Measurements from ENCODE around the gene PLCB1. TPM values are rescaled to one million over a fixed set of nuclear protein-coding genes. Genes with fewer than 3 reads are reported as not detected.
"Not testable (repeated sequence)": the region's sequence is repeated elsewhere in the genome, so short reads cannot be mapped to it uniquely, and the experiment has no call there.

PLCB1 gene
- total RNA-seq, 1 donor from 2014 or later, result 10.7 TPM

GRCh38 chr20:8844179-8844578 is 712.1 kb downstream of the PLCB1 start:
- no peaks in the 10 kb centered on the region for H3K79me2 ChIP-seq (ENCODE audit: insufficient read depth, low read length)
- H3K27ac ChIP-seq (ENCODE audit: low read depth, low read length), result no peak overlapping the region
- no peak for FAIRE-seq
- H3K36me3 ChIP-seq (ENCODE audit: insufficient read depth, low read length), result no peaks in the 10 kb centered on the region
- H3K9ac ChIP-seq (ENCODE audit: low read length), result no peak overlapping the region
- Mint-ChIP-seq H3K36me3 (ENCODE audit: low read depth, unreplicated experiment) (no peaks in the 10 kb centered on the region), H3K9me3 (ENCODE audit: unreplicated experiment) (peaks cover 1% of the 10 kb centered on the region), H3K4me1 (ENCODE audit: low read depth, unreplicated experiment) (no peaks in the 10 kb centered on the region), H3K27me3 (ENCODE audit: low read depth, unreplicated experiment) (peaks cover 5% of the 10 kb centered on the region), H3K27ac (ENCODE audit: unreplicated experiment) (no peak overlapping the region), H3K4me3 (ENCODE audit: unreplicated experiment) (no peak overlapping the region)
- H3K9me3 ChIP-seq (ENCODE audit: insufficient read depth, low read depth, low read length), result no peaks in the 10 kb centered on the region
- no peak overlapping the region for H3K4me2 ChIP-seq (ENCODE audit: low read length)
- H3K4me1 ChIP-seq (ENCODE audit: insufficient read depth, low read length), result no peaks in the 10 kb centered on the region
- H4K20me1 ChIP-seq (ENCODE audit: insufficient read depth, low read length), result no peaks in the 10 kb centered on the region
- H3K4me3 ChIP-seq (ENCODE audit: insufficient read depth, low read depth, low read length), result no peak overlapping the region
- DNase-seq (ENCODE audit: low read depth), result no peak
- H3K27me3 ChIP-seq (ENCODE audit: insufficient read depth, low read length), result no peaks in the 10 kb centered on the region
- TF ChIP-seq EZH2 (IDR thresholded peaks at IDR 0.05; ENCODE audit: insufficient read depth, low read length) (no peak), CTCF (IDR thresholded peaks at IDR 0.05; ENCODE audit: insufficient read depth, low read depth, low read length) (no peak)
- H2AFZ ChIP-seq (ENCODE audit: low read depth, low read length), result no peak overlapping the region

GRCh38 chr20:8849990-8850389 is 717.9 kb downstream of the PLCB1 start:
- Histone ChIP-seq H3K9me3 (ENCODE audit: insufficient read depth, low read depth, low read length) (no peaks in the 10 kb centered on the region), H3K4me3 (ENCODE audit: insufficient read depth, low read depth, low read length) (no peak overlapping the region), H3K9ac (ENCODE audit: low read length) (no peak overlapping the region), H4K20me1 (ENCODE audit: insufficient read depth, low read length) (no peaks in the 10 kb centered on the region), H3K27me3 (ENCODE audit: insufficient read depth, low read length) (no peaks in the 10 kb centered on the region), H3K27ac (ENCODE audit: low read depth, low read length) (no peak overlapping the region), H3K36me3 (ENCODE audit: insufficient read depth, low read length) (no peaks in the 10 kb centered on the region), H2AFZ (ENCODE audit: low read depth, low read length) (no peak overlapping the region), H3K79me2 (ENCODE audit: insufficient read depth, low read length) (no peaks in the 10 kb centered on the region), H3K4me2 (ENCODE audit: low read length) (no peak overlapping the region), H3K4me1 (ENCODE audit: insufficient read depth, low read length) (peaks cover 8% of the 10 kb centered on the region)
- peaks cover 1% of the 10 kb centered on the region for H3K9me3 Mint-ChIP-seq (ENCODE audit: unreplicated experiment)
- peaks cover 5% of the 10 kb centered on the region for H3K27me3 Mint-ChIP-seq (ENCODE audit: low read depth, unreplicated experiment)
- no peak for DNase-seq (ENCODE audit: low read depth)
- no peaks in the 10 kb centered on the region for H3K36me3 Mint-ChIP-seq (ENCODE audit: low read depth, unreplicated experiment)
- no peak overlapping the region for H3K27ac Mint-ChIP-seq (ENCODE audit: unreplicated experiment)
- H3K4me3 Mint-ChIP-seq (ENCODE audit: unreplicated experiment), result no peak overlapping the region
- no peak for TF ChIP-seq CTCF (IDR thresholded peaks at IDR 0.05; ENCODE audit: insufficient read depth, low read depth, low read length)
- no peak for FAIRE-seq
- H3K4me1 Mint-ChIP-seq (ENCODE audit: low read depth, unreplicated experiment), result peaks cover 8% of the 10 kb centered on the region

- no peak overlapping the region for H3K4me3 ChIP-seq (ENCODE audit: insufficient read depth, low read depth, low read length)
- no peak overlapping the region for H3K27ac Mint-ChIP-seq (ENCODE audit: unreplicated experiment)
- H3K9me3 ChIP-seq (ENCODE audit: insufficient read depth, low read depth, low read length), result no peaks in the 10 kb centered on the region
- DNase-seq (ENCODE audit: low read depth), result no peak
- no peak overlapping the region for H3K4me3 Mint-ChIP-seq (ENCODE audit: unreplicated experiment)
- TF ChIP-seq EZH2 (IDR thresholded peaks at IDR 0.05; ENCODE audit: insufficient read depth, low read length), result no peak
- no peak for TF ChIP-seq CTCF (IDR thresholded peaks at IDR 0.05; ENCODE audit: insufficient read depth, low read depth, low read length)
- no peak overlapping the region for H3K4me2 ChIP-seq (ENCODE audit: low read length)
- no peak overlapping the region for H3K9ac ChIP-seq (ENCODE audit: low read length)
- FAIRE-seq, result peak; percentile 17
- no peak overlapping the region for H2AFZ ChIP-seq (ENCODE audit: low read depth, low read length)
- no peak overlapping the region for H3K27ac ChIP-seq (ENCODE audit: low read depth, low read length)
- H3K36me3 ChIP-seq (ENCODE audit: insufficient read depth, low read length), result no peaks in the 10 kb centered on the region
- H4K20me1 ChIP-seq (ENCODE audit: insufficient read depth, low read length), result no peaks in the 10 kb centered on the region
- peaks cover 1% of the 10 kb centered on the region for H3K9me3 Mint-ChIP-seq (ENCODE audit: unreplicated experiment)
- H3K4me1 Mint-ChIP-seq (ENCODE audit: low read depth, unreplicated experiment), result peaks cover 14% of the 10 kb centered on the region
- peaks cover 5% of the 10 kb centered on the region for H3K27me3 Mint-ChIP-seq (ENCODE audit: low read depth, unreplicated experiment)
- H3K36me3 Mint-ChIP-seq (ENCODE audit: low read depth, unreplicated experiment), result no peaks in the 10 kb centered on the region
- peaks cover 12% of the 10 kb centered on the region for H3K4me1 ChIP-seq (ENCODE audit: insufficient read depth, low read length)
- no peaks in the 10 kb centered on the region for H3K27me3 ChIP-seq (ENCODE audit: insufficient read depth, low read length)
- H3K79me2 ChIP-seq (ENCODE audit: insufficient read depth, low read length), result no peaks in the 10 kb centered on the region
These were observed 719.4 kb downstream of the PLCB1 start for GRCh38 chr20:8851446-8851845.

- not testable (repeated sequence) for FAIRE-seq; H3K9me3 Mint-ChIP-seq (ENCODE audit: unreplicated experiment); H4K20me1 ChIP-seq (ENCODE audit: insufficient read depth, low read length); H3K27me3 ChIP-seq (ENCODE audit: insufficient read depth, low read length); H3K4me3 ChIP-seq (ENCODE audit: insufficient read depth, low read depth, low read length); H3K27ac ChIP-seq (ENCODE audit: low read depth, low read length); H3K36me3 Mint-ChIP-seq (ENCODE audit: low read depth, unreplicated experiment); H2AFZ ChIP-seq (ENCODE audit: low read depth, low read length); H3K27me3 Mint-ChIP-seq (ENCODE audit: low read depth, unreplicated experiment); H3K79me2 ChIP-seq (ENCODE audit: insufficient read depth, low read length); H3K4me2 ChIP-seq (ENCODE audit: low read length); H3K4me3 Mint-ChIP-seq (ENCODE audit: unreplicated experiment); H3K36me3 ChIP-seq (ENCODE audit: insufficient read depth, low read length); H3K27ac Mint-ChIP-seq (ENCODE audit: unreplicated experiment); DNase-seq (ENCODE audit: low read depth); H3K9me3 ChIP-seq (ENCODE audit: insufficient read depth, low read depth, low read length); H3K9ac ChIP-seq (ENCODE audit: low read length)
- H3K4me1 ChIP-seq (ENCODE audit: insufficient read depth, low read length), result peaks cover 12% of the 10 kb centered on the region
- peaks cover 14% of the 10 kb centered on the region for H3K4me1 Mint-ChIP-seq (ENCODE audit: low read depth, unreplicated experiment)
These were observed 719.9 kb downstream of the PLCB1 start for GRCh38 chr20:8851919-8852318.

Measured in astrocyte (in vitro differentiated cells and primary cell).